ENCODE results near the gene ARHGAP45. TPM values are rescaled to one million over a fixed set of nuclear protein-coding genes. Genes with fewer than 3 reads are reported as not detected.
A peak's percentile ranks its signal among the peaks of the same experiment; 100 is the strongest.

ARHGAP45 gene
- total RNA-seq, 3 donors from 2014 or later: 33.9 to 64.3 (median 58.8) TPM

DNA sequence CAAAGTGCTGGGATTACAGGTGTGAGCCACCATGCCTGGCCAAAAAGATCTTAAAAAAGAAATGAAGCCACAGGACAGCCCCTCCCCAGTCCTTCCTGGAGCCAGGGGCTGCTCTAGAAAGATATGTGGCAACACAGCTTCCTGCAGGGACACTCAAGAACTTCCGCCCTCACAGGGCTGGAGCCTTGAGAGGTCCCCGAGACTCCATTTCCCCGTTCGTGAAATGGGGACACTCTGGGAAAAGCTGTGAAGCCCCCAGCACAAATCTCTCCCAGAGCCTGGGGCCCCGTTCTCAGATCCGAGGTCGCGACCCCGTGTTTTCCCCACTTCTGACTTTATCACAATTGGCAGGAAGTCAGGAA is 34.4 kb downstream of the ARHGAP45 start:
- Histone ChIP-seq H3K36me3 (ENCODE audit: low read depth) (no peaks in the 10 kb centered on the region), H3K4me3 (no peak overlapping the region), H3K9me3 (no peaks in the 10 kb centered on the region), H3K4me1 (ENCODE audit: low read depth) (peaks cover 34% of the 10 kb centered on the region)
- TF ChIP-seq, protein P1, sequence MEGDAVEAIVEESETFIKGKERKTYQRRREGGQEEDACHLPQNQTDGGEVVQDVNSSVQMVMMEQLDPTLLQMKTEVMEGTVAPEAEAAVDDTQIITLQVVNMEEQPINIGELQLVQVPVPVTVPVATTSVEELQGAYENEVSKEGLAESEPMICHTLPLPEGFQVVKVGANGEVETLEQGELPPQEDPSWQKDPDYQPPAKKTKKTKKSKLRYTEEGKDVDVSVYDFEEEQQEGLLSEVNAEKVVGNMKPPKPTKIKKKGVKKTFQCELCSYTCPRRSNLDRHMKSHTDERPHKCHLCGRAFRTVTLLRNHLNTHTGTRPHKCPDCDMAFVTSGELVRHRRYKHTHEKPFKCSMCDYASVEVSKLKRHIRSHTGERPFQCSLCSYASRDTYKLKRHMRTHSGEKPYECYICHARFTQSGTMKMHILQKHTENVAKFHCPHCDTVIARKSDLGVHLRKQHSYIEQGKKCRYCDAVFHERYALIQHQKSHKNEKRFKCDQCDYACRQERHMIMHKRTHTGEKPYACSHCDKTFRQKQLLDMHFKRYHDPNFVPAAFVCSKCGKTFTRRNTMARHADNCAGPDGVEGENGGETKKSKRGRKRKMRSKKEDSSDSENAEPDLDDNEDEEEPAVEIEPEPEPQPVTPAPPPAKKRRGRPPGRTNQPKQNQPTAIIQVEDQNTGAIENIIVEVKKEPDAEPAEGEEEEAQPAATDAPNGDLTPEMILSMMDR (IDR thresholded peaks at IDR 0.05): no peak
- intact Hi-C loops (cut with DNase I, micrococcal nuclease): no loop called here
- ATAC-seq (no peak), DNase-seq (no peak)

DNA sequence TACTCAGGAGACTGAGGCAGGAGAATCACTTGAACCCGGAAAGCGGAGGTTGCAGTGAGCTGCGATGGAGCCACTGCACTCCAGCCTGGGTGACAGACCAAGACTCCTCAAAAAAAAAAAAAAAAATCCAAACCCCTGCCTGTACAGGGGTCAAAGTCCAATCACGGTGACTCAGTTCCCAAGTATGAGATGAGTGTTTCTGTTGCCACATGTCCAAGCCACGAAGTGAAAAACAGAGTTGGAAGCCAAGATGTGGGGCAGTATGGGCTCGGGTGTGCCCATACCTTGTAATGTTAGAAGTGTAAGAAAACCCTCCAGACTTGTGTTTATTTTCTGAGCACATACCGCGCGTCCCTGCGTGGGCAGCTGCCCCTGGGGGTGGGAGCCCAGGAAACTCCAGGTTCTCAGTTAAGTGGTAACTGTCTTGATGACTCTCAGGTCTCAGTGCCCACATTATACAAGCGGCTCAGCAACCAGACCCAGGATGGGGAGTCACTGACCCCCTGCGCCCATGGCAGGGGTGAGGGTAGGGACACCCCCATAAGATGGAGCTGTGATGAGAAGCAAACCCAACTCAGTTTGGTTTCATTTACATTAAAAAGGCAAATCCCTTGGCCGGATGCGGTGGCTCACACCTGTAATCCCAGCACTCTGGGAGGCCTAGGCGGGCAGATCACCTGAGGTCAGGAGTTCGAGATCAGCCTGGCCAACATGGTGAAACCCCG is 35.6 kb downstream of the ARHGAP45 start:
- peak; percentile 4 for ATAC-seq
- TF ChIP-seq, protein P1 (IDR thresholded peaks at IDR 0.05): no peak
- Histone ChIP-seq H3K9me3 (no peaks in the 10 kb centered on the region), H3K4me1 (ENCODE audit: low read depth) (peaks cover 34% of the 10 kb centered on the region), H3K4me3 (no peak overlapping the region), H3K36me3 (ENCODE audit: low read depth) (no peaks in the 10 kb centered on the region)
- intact Hi-C loops (cut with DNase I, micrococcal nuclease): no loop called here
- DNase-seq: peak in 1 of 3 donors; percentile 53

DNA sequence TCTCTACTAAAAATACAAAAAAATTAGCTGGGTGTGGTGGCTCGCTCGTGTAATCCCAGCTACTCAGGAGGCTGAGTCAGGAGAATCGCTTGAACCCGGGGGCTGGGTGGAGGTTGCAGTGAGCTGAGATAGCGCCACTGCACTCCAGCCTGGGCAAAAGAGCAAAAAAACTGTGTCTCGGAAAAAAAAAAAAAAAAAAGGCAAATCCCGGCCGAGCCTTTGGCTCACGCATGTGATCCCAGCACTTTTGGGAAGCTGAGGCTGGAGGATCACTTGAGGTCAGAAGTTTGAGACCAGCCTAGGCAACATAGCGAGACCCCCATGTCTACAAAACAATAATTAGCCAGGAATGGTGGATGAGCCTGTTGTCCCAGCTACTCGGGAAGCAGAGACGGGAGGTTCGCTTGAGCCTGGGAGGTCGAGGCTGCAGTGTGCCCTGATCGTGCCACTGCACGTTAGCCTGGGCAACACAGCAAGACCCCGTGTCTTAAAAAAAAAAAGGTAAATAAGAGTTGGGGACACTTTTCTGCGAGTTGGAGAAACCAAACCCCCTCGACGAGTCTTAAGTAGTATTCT is 36.3 kb downstream of the ARHGAP45 start:
- ATAC-seq (no peak), DNase-seq (no peak)
- Histone ChIP-seq H3K4me3 (no peak overlapping the region), H3K36me3 (ENCODE audit: low read depth) (no peaks in the 10 kb centered on the region), H3K9me3 (no peaks in the 10 kb centered on the region), H3K4me1 (ENCODE audit: low read depth) (peaks cover 28% of the 10 kb centered on the region)
- intact Hi-C loops (cut with DNase I, micrococcal nuclease): no loop called here
- TF ChIP-seq, protein P1 (IDR thresholded peaks at IDR 0.05): no peak

DNA sequence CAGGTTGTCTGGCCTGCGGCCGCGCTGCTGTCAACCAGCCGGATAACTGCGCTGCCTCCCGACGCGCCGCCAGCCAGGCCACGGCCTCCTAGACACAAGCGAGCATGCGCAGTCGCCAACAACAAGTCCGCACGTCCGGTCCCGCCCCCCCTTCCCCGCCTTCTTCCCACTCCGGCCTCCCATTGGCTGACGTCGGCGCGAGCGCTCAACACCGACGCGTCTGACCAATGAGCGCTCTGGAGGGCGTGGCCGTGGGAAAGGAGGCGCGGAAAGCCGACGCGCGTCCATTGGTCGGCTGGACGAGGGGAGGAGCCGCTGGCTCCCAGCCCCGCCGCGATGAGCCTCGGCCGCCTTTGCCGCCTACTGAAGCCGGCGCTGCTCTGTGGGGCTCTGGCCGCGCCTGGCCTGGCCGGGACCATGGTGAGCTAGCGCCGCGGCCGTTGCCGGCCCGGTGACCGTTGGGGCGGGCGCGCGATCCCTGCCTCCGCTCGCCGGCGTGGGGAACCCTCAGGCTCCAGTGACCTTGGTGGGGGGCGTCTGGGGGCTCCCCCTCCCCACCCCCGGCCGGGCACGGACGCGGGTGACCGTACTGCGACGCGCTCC is 36.8 kb downstream of the ARHGAP45 start, which contains the start of gene GPX4:
Gene GPX4 (plus strand): TSS at position 287 of the 603 bp plus-strand sequence. CDS start 50 bp downstream, at position 337.
- Histone ChIP-seq H3K36me3 (ENCODE audit: low read depth) (peaks cover 2% of the 10 kb centered on the region), H3K4me3 (peak within 1 kb of the TSS; percentile 47), H3K4me1 (ENCODE audit: low read depth) (peaks cover 24% of the 10 kb centered on the region), H3K9me3 (no peaks in the 10 kb centered on the region)
- DNase-seq (peak; percentile 99 to 100 (median 99)), ATAC-seq (peak; percentile 91)
- TF ChIP-seq, protein P1 (IDR thresholded peaks at IDR 0.05): peak; percentile 29
- intact Hi-C loops (cut with DNase I, micrococcal nuclease): no loop called here

- Histone ChIP-seq H3K4me3 (peak overlapping the region; percentile 47), H3K9me3 (no peaks in the 10 kb centered on the region), H3K36me3 (ENCODE audit: low read depth) (peaks cover 5% of the 10 kb centered on the region), H3K4me1 (ENCODE audit: low read depth) (peaks cover 21% of the 10 kb centered on the region)
- DNase-seq (peak; percentile 82 to 89 (median 86)), ATAC-seq (peak; percentile 65)
- intact Hi-C loops (cut with DNase I, micrococcal nuclease): no loop called here
- TF ChIP-seq, protein P1 (IDR thresholded peaks at IDR 0.05): no peak
Measured at GRCh38 chr19:1104311-1105007, 37.5 kb downstream of the ARHGAP45 start.
